Osteoblast (primary cell): Measurements from ENCODE around the gene KRTAP19-6. TPM values are rescaled to one million over a fixed set of nuclear protein-coding genes. Genes with fewer than 3 reads are reported as not detected.

Experiments
- DNase-seq: peaks from one replicate; pipeline ENCODE4 v3.0.0; 2011; ENCODE audit warnings: low spot score, mixed read lengths; ENCODE audit not compliant: insufficient read length; ENCODE audit errors: missing footprints
- H2AFZ ChIP-seq: 2 replicates; pipeline ENCODE4 v1.6.0; 2011; ENCODE audit warnings: mild to moderate bottlenecking, low read length
- H3K27ac ChIP-seq: 2 replicates; pipeline ENCODE4 v1.5.1; 2011; ENCODE audit warnings: mild to moderate bottlenecking, low read depth, low read length, moderate library complexity
- H3K27me3 ChIP-seq: 2 replicates; pipeline ENCODE4 v1.6.0; 2012; ENCODE audit warnings: mild to moderate bottlenecking, control low read depth, inconsistent platforms, low read length, moderate library complexity; ENCODE audit not compliant: insufficient read depth
- H3K36me3 ChIP-seq: 2 replicates; pipeline ENCODE4 v1.5.1; 2011; ENCODE audit warnings: mild to moderate bottlenecking, low read length, control low read depth, moderate library complexity; ENCODE audit not compliant: insufficient read depth
- H3K4me1 ChIP-seq: 2 replicates; pipeline ENCODE4 v1.5.1; 2011; ENCODE audit warnings: mild to moderate bottlenecking, low read length, control low read depth, moderate library complexity; ENCODE audit not compliant: insufficient read depth
- H3K4me2 ChIP-seq: 2 replicates; pipeline ENCODE4 v1.6.0; 2011; ENCODE audit warnings: mild to moderate bottlenecking, low read length; ENCODE audit not compliant: insufficient read depth
- H3K4me3 ChIP-seq: fragments of 200-600 bp; sonication (generic); 3 replicates; pipeline ENCODE4 v1.5.1; 2012; ENCODE audit warnings: mild to moderate bottlenecking, low read length, inconsistent platforms; ENCODE audit not compliant: insufficient read depth
- H3K79me2 ChIP-seq: 2 replicates; pipeline ENCODE4 v1.6.0; 2012; ENCODE audit warnings: mild to moderate bottlenecking, low read length, control low read depth, inconsistent platforms; ENCODE audit not compliant: insufficient read depth
- H3K9me3 ChIP-seq: 2 replicates; pipeline ENCODE4 v1.5.1; 2011; ENCODE audit warnings: low read depth, low read length, control low read depth
- H4K20me1 ChIP-seq: 2 replicates; pipeline ENCODE4 v1.6.0; 2012; ENCODE audit warnings: mild to moderate bottlenecking, low read length, control low read depth; ENCODE audit not compliant: insufficient read depth
- CTCF ChIP-seq: IDR thresholded peaks from 2 replicates; pipeline ENCODE4 v1.5.1; 2011; ENCODE audit warnings: mild to moderate bottlenecking, low read depth, low read length, moderate library complexity; ENCODE audit errors: extremely low read depth
- total RNA-seq: library from RNA; depleted of rRNA; stranded (reverse); fragments of >200 nt; gene quantifications from 2 replicates; pipeline ENCODE4 v1.2.3, GENCODE V29; 2012

The KRTAP19-6 gene
- not detected in 2 replicates for total RNA-seq

GRCh38 chr21:30541764-30542163, at the start of gene KRTAP19-6:
TSS of gene KRTAP19-6 (minus strand) at chr21:30541864. CDS start at chr21:30541833, 31 bp downstream.
- Histone ChIP-seq H3K27ac (no peak within 1 kb of the TSS), H3K4me3 (no peak within 1 kb of the TSS), H3K36me3 (no peaks in the 10 kb centered on the region), H3K4me2 (no peak within 1 kb of the TSS), H3K27me3 (no peaks in the 10 kb centered on the region), H2AFZ (no peak within 1 kb of the TSS), H3K4me1 (no peaks in the 10 kb centered on the region), H4K20me1 (no peaks in the 10 kb centered on the region), H3K79me2 (no peaks in the 10 kb centered on the region), H3K9me3 (no peaks in the 10 kb centered on the region)
- no peak for DNase-seq
- no peak for TF ChIP-seq CTCF

GRCh38 chr21:30590297-30590696, 48.6 kb upstream of the KRTAP19-6 start, which contains the start of gene KRTAP22-2:
TSS of gene KRTAP22-2 (minus strand) at chr21:30590397.
- no peaks in the 10 kb centered on the region for H4K20me1 ChIP-seq
- H3K4me2 ChIP-seq = no peak within 1 kb of the TSS
- H3K9me3 ChIP-seq = no peaks in the 10 kb centered on the region
- H3K36me3 ChIP-seq = no peaks in the 10 kb centered on the region
- H3K27me3 ChIP-seq = no peaks in the 10 kb centered on the region
- DNase-seq = no peak
- H2AFZ ChIP-seq = no peak within 1 kb of the TSS
- H3K27ac ChIP-seq = no peak within 1 kb of the TSS
- H3K4me1 ChIP-seq = no peaks in the 10 kb centered on the region
- TF ChIP-seq CTCF = no peak
- H3K79me2 ChIP-seq = no peaks in the 10 kb centered on the region
- no peak within 1 kb of the TSS for H3K4me3 ChIP-seq

- no peaks in the 10 kb centered on the region for H3K36me3 ChIP-seq
- no peak overlapping the region for H3K4me3 ChIP-seq
- H3K4me2 ChIP-seq = no peak overlapping the region
- peaks cover 1% of the 10 kb centered on the region for H3K9me3 ChIP-seq
- H4K20me1 ChIP-seq = no peaks in the 10 kb centered on the region
- no peaks in the 10 kb centered on the region for H3K27me3 ChIP-seq
- no peak for DNase-seq
- H3K27ac ChIP-seq = no peak overlapping the region
- H2AFZ ChIP-seq = no peak overlapping the region
- H3K4me1 ChIP-seq = no peaks in the 10 kb centered on the region
- TF ChIP-seq CTCF = no peak
- no peaks in the 10 kb centered on the region for H3K79me2 ChIP-seq
Measured at GRCh38 chr21:30582870-30583269, 41.2 kb upstream of the KRTAP19-6 start.

- Histone ChIP-seq H3K79me2 (no peaks in the 10 kb centered on the region), H4K20me1 (no peaks in the 10 kb centered on the region), H3K4me3 (no peak overlapping the region), H3K27ac (no peak overlapping the region), H3K9me3 (no peaks in the 10 kb centered on the region), H2AFZ (no peak overlapping the region), H3K4me2 (no peak overlapping the region), H3K4me1 (no peaks in the 10 kb centered on the region), H3K27me3 (no peaks in the 10 kb centered on the region), H3K36me3 (no peaks in the 10 kb centered on the region)
- DNase-seq = no peak
- TF ChIP-seq CTCF = no peak
Measured at GRCh38 chr21:30580132-30580531, 38.5 kb upstream of the KRTAP19-6 start.
